ENCODE results near the gene GPSM3. TPM values are rescaled to one million over a fixed set of nuclear protein-coding genes. Genes with fewer than 3 reads are reported as not detected.
A peak's percentile ranks its signal among the peaks of the same experiment; 100 is the strongest.

GPSM3 gene
- total and polyA plus RNA-seq, 4 donors, result 8.1 to 145 (median 47.3) TPM

DNA sequence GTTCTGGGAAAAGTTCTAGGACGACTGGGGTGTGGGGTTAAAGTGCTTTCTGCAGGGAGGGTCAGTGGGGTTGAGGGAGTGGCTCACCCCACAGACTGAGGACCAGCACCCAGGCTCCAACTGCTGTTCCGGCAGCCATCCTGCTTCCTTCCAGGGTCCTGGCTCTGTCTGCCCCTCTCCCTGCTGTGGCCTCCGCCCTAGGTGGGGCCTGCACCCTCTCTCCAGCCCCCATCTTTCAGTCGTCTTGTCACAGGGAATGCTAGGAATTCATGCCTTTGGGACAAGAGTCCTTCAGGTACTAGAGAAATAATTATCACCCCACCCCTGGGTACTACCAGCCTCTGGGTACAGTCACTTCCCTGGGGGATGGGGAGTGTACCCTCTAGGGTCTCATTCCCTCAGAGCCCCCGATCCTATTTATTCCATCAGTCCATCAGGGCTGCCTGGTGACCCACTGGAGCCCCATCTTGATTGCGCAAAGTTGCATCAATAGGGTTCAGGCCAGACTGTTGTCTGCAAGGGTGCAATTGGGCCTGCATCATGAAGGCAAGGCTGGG, 8.3 kb downstream of the GPSM3 start, which contains the start of gene AGER:
Gene AGER (minus strand): TSS at position 170 of the 557 bp plus-strand sequence. CDS start 31 bp downstream, at position 139.
- H3K9me3 ChIP-seq (ENCODE audit: control insufficient read depth in 4 of 4, insufficient read depth in 3 of 4, low read length in 3 of 4), result no peaks in the 10 kb centered on the region
- no peak within 1 kb of the TSS for H3K9ac ChIP-seq (ENCODE audit: insufficient read depth in 1 of 2, low read length in 2 of 2)
- TF ChIP-seq, protein P1, sequence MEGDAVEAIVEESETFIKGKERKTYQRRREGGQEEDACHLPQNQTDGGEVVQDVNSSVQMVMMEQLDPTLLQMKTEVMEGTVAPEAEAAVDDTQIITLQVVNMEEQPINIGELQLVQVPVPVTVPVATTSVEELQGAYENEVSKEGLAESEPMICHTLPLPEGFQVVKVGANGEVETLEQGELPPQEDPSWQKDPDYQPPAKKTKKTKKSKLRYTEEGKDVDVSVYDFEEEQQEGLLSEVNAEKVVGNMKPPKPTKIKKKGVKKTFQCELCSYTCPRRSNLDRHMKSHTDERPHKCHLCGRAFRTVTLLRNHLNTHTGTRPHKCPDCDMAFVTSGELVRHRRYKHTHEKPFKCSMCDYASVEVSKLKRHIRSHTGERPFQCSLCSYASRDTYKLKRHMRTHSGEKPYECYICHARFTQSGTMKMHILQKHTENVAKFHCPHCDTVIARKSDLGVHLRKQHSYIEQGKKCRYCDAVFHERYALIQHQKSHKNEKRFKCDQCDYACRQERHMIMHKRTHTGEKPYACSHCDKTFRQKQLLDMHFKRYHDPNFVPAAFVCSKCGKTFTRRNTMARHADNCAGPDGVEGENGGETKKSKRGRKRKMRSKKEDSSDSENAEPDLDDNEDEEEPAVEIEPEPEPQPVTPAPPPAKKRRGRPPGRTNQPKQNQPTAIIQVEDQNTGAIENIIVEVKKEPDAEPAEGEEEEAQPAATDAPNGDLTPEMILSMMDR (IDR thresholded peaks at IDR 0.05; ENCODE audit: control extremely low read depth, extremely low read depth), result no peak
- peaks cover 0 to 42% (median 19%) of the 10 kb centered on the region in 5 donors for H3K4me1 ChIP-seq (ENCODE audit: control insufficient read depth in 5 of 5, insufficient read depth in 5 of 5, low read length in 5 of 5)
- H3K27me3 ChIP-seq (ENCODE audit: control insufficient read depth in 3 of 3, insufficient read depth in 3 of 3, low read length in 2 of 3), result no peaks in the 10 kb centered on the region
- ATAC-seq (ENCODE audit: insufficient read depth, low FRiP score) (no peak), DNase-seq (peak in 1 of 3 donors; percentile 28)
- peak within 1 kb of the TSS; percentile 30 to 83 for H3K27ac ChIP-seq (ENCODE audit: low read depth in 1 of 2, low read length in 1 of 2)
- H3K36me3 ChIP-seq (ENCODE audit: control insufficient read depth in 4 of 4, insufficient read depth in 4 of 4, low read length in 4 of 4), result peaks cover 0 to 33% (median 26%) of the 10 kb centered on the region in 4 donors
- H3K4me3 ChIP-seq, result no peak within 1 kb of the TSS
- WGBS, 2 donors, result 63 to 79% methylated on average over 6 of the region's 6 CpGs

DNA sequence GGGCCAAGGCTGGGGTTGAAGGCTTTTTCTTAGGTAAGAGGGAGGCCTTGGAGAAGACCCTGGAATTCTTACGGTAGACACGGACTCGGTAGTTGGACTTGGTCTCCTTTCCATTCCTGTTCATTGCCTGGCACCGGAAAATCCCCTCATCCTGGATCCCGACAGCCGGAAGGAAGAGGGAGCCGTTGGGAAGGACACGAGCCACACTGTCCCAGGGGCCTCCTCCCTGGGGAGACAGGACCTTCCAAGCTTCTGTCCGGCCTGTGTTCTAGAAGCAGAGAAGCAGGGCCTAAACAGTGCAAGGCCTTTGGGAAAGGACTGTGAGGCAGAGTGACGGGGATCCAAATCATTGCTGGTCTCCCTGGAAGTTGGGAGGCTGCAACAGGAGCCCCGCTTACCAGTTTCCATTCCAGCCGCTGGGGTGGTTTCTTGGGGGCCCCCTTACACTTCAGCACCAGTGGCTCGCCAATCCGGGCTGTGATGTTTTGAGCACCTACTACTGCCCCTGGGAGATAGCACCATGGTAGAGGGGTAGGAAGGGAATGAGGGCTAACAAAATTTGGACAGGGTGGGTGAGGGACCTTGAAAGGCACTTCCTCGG, 8.9 kb downstream of the GPSM3 start:
- DNase-seq (no peak), ATAC-seq (ENCODE audit: insufficient read depth, low FRiP score) (no peak)
- H3K9ac ChIP-seq (ENCODE audit: insufficient read depth in 1 of 2, low read length in 2 of 2), result no peak overlapping the region
- H3K4me3 ChIP-seq, result no peak overlapping the region
- TF ChIP-seq, protein P1 (IDR thresholded peaks at IDR 0.05; ENCODE audit: control extremely low read depth, extremely low read depth), result no peak
- peaks cover 0 to 34% (median 26%) of the 10 kb centered on the region in 4 donors for H3K36me3 ChIP-seq (ENCODE audit: control insufficient read depth in 4 of 4, insufficient read depth in 4 of 4, low read length in 4 of 4)
- peak overlapping the region; percentile 30 to 83 for H3K27ac ChIP-seq (ENCODE audit: low read depth in 1 of 2, low read length in 1 of 2)
- 67 to 80% methylated on average over 15 of the region's 15 CpGs for WGBS, 2 donors
- H3K27me3 ChIP-seq (ENCODE audit: control insufficient read depth in 3 of 3, insufficient read depth in 3 of 3, low read length in 2 of 3), result no peaks in the 10 kb centered on the region
- H3K9me3 ChIP-seq (ENCODE audit: control insufficient read depth in 4 of 4, insufficient read depth in 3 of 4, low read length in 3 of 4), result no peaks in the 10 kb centered on the region
- H3K4me1 ChIP-seq (ENCODE audit: control insufficient read depth in 5 of 5, insufficient read depth in 5 of 5, low read length in 5 of 5), result peaks cover 0 to 42% (median 22%) of the 10 kb centered on the region in 5 donors

DNA sequence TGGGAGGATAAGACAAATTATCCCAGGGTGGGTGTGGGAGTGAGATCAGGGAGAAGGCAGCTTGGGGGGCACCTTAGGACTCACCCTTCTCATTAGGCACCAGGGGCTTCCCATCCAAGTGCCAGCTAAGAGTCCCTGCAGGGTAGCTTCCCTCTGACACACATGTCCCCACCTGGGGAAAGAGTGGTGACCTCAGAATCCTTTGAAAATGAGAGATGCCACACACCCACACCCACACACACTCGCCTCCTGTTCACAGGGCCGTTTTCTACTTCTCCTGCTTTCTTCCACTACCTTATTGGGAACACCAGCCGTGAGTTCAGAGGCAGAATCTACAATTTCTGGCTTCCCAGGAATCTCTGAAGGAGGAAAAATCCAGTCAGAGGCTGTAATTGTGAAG, 9.4 kb downstream of the GPSM3 start:
- TF ChIP-seq, protein P1 (IDR thresholded peaks at IDR 0.05; ENCODE audit: control extremely low read depth, extremely low read depth), result no peak
- 79 to 85% methylated on average over 3 of the region's 3 CpGs for WGBS, 2 donors

More for the DNA sequence above, 9.4 kb downstream of the GPSM3 start:
- DNase-seq, result no peak
- Histone ChIP-seq H3K4me3 (no peak overlapping the region), H3K9ac (ENCODE audit: insufficient read depth in 1 of 2, low read length in 2 of 2) (no peak overlapping the region), H3K36me3 (ENCODE audit: control insufficient read depth in 4 of 4, insufficient read depth in 4 of 4, low read length in 4 of 4) (peaks cover 0 to 34% (median 25%) of the 10 kb centered on the region in 4 donors), H3K27ac (ENCODE audit: low read depth in 1 of 2, low read length in 1 of 2) (peak overlapping the region; percentile 30 to 83), H3K27me3 (ENCODE audit: control insufficient read depth in 3 of 3, insufficient read depth in 3 of 3, low read length in 2 of 3) (no peaks in the 10 kb centered on the region), H3K4me1 (ENCODE audit: control insufficient read depth in 5 of 5, insufficient read depth in 5 of 5, low read length in 5 of 5) (peaks cover 0 to 37% (median 22%) of the 10 kb centered on the region in 5 donors), H3K9me3 (ENCODE audit: control insufficient read depth in 4 of 4, insufficient read depth in 3 of 4, low read length in 3 of 4) (no peaks in the 10 kb centered on the region)
- ATAC-seq (ENCODE audit: insufficient read depth, low FRiP score), result no peak

Data from lung (tissue), 12 donors.